Islet precursor cell (in vitro differentiated cells): ENCODE results near the gene MORN4.
A peak's percentile ranks its signal among the peaks of the same experiment; 100 is the strongest.
"Not testable (repeated sequence)": the region's sequence is repeated elsewhere in the genome, so short reads cannot be mapped to it uniquely, and the experiment has no call there.

Source experiments
- DNase-seq: peaks from one replicate; pipeline ENCODE4 v3.0.0-alpha.2; 2018

MORN4 gene

DNA sequence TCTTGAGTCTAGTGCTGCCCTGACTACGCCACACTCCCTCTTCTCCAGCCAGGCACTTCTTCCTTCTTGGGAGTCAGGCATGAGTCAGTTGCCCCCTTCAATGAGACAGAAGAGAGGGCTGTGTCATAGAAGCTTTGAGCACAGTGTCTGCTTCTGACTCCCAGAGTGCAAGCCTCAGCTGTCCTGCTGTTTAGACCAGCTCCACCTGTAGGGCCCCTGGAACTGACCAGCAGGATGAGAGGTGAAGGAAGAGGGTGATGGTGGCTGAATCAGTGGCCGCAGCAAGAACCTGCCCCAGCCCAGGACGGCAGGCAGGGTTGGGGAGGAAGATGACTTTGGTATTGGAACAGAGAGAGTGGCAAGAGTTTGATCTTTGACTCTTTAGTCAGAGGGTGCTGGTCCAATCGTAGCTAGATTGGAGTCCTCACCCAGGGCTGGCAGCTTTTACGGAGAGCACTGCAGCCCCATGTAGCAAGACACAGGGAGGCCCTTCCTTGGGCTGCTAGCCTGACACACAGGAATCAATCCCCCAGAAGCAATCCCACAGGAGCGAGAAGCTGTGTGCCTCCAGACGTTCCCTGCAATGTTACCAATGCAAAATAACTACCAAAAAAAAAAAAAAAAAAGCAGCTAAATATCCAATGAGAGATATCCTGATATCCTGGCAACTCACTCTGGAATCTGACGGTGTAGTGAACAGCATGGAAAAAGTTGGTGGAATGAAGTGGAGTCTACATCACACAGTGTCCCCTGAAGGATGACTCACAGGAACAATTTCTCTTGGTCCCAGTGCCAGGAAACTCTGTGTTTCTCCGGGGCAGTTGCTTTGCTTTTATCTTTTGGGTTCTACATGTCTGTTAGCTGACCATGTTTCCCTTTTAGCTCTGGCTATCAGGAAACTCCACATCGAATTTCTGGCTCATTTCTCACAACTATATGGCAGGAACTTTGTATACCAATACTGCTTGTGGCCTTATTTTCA, 36.9 kb downstream of the MORN4 start:
- DNase-seq, result peak; percentile 84

DNA sequence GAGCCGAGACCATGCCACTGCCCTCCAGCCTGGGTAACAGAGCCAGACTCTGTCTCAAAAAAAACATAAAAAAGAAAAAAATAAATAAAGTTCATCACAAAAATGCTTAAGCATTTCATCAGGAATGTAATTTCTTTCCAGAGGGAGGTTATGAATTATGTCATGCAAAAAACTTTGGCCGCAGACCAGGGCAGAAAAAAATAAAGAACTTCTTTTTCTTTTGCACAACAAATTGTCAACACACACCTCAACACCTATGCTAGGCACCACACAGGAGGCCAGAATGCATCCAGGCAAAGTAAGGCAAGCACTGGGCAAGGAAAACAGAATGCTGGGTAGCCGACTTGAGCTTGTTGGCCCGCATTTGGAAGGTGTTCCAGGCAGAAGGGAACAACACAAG, 39.9 kb downstream of the MORN4 start:
- DNase-seq, result no peak

DNA sequence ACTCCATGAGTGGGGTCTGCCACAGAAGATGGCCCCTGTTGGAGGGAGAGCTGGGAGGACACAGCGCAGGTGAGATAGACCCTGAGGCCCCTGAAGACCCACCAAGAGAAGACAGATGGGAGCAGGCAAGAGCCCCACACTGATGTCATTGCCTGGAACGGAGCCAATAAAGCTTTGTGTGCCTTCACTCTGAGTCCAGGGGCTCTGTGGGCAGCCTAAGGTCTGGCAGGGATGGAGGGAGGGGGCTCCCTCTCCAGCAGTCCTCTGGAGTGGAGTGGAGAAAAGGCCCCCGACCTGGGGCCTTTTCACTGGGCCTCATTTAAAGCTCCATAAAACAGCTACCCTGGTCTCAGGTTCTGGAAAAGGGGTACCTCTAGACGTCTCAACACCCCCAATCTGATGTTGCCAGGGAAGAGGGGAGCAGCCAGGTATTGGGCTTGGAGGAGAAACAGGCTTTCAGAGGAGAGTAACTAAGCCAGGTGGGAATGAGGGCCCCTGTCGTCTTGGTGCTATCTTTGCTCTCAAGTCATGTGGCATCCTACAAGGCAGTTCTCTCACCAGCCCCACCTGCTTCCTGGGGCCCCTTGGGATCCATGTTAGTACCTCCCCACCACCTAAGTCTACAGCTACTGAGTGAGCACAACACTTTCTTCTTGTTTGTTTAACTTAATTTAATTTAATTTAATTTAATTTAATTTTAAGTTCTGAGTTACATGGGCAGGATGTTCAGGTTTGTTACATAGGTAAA, 42.4 kb downstream of the MORN4 start:
- no peak for DNase-seq

DNA sequence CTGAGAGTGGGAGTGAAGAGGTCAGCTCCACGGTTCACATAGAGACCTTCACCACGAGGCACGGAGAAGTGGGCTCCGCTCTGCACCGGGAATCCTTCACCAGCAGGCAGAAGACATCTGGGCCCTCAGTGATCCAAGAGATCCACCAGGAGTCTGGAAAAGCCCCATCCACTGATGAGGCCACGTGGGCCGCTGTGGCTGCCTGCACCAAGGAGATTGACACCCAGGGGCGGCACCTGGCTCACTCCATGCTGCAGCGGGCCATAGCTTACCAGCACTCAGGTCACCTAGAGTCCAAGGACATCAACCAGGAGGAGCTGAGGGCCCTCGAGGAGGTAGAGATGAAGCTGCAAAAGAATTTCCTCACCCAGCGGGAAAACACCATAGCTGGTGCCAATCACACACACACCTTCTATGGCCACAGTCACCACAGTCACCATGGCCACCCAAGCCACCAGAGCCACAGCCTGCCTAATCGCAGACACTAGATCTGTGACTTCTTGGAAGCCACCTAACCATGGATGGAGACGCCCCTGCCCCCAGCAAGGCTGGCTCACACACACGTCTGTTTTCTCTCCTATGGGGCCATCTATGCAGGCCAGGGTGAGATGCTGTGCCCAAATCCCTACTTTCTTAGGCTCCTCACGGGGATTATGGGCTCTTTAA, 43.1 kb downstream of the MORN4 start:
- no peak for DNase-seq

DNA sequence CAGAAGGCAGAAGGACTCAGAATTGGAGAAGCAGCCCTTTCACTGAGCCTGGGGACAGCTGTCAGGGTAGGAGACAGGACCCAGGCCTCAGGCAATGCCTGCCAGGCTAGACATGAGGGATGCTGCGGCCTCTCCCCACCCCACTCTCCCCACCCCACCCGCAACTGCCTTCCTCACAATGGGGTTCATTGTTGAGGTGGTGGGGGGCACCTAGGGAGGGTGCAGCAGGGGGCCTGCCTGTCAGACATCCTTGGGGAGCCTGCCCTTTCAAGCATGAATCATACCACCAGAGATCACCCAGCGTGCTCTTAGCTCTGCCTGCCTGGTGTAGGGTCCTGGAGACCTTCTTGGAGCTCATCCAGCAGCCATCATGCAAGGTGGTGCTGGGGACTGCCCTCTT, 43.8 kb downstream of the MORN4 start, which contains the start of gene C10orf62:
TSS of gene C10orf62 (plus strand) at position 243 of the 400 bp plus-strand sequence. CDS start 177 bp downstream, outside the sequence.
- no peak for DNase-seq

DNA sequence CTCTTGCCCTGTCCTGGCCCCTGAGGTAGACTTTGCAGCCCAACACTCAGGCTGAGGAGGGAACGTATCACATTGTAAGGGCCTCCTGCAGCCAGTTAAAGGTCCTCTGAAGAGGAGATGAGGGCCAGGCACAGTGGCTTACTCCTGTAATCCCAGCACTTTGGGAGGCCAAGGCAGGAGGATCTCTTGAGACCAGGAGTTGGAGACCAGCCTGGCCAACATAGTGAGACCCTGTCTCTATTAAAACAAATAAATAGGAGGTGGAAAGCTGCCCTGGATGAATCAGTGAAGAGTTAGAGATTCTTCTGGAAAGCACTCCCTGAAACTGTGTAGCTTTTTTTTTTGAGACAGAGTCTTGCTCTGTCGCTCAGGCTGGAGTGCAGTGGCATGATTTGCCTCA, 46.1 kb downstream of the MORN4 start:
- no peak for DNase-seq

DNA sequence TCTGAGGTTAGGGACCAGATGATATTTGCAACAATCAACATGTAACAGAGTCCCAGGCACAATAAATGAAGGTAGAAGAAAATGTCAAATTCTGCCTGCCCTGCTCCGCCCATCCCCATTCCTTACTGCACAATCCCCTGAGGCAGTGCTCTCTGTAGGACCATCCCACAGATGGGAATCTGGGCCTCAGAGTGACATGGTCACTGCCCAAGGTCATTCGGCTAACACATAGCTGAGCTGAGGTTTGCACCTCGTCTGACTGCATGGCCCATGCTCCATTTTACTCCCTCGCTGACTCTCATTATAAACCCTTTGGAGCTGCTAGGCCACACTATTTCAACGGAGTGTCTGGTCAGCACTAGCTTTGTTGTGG, 47.9 kb downstream of the MORN4 start:
- DNase-seq, result peak; percentile 61

DNA sequence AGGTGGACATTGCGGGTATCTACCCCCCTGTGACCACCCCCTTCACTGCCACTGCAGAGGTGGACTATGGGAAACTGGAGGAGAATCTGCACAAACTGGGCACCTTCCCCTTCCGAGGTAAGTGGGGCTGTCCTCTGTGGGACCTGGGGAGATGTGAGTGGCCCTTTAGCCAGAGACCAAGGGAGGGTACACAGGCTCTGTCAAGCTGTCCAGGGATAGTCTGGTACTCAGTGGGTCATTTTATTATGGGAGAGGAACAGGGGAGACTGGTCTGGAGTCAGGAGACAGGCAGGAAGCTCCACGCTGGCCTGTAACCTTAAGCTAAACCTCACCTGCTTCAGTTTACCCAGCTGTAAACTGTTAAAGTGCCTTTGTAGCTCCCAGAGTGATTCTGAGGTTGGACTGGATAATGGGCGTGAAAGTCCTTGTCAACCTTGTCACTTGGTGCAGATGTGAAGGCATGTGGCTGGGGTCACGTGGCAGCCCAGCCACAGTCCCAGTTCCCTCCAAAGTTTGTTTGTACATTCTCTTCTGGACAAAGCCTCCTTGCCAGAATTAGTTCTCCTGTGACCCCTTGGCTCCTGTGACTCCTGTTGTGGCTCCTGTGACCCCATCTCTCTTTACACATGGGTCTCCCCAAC, 48.4 kb downstream of the MORN4 start:
- DNase-seq, result no peak

DNA sequence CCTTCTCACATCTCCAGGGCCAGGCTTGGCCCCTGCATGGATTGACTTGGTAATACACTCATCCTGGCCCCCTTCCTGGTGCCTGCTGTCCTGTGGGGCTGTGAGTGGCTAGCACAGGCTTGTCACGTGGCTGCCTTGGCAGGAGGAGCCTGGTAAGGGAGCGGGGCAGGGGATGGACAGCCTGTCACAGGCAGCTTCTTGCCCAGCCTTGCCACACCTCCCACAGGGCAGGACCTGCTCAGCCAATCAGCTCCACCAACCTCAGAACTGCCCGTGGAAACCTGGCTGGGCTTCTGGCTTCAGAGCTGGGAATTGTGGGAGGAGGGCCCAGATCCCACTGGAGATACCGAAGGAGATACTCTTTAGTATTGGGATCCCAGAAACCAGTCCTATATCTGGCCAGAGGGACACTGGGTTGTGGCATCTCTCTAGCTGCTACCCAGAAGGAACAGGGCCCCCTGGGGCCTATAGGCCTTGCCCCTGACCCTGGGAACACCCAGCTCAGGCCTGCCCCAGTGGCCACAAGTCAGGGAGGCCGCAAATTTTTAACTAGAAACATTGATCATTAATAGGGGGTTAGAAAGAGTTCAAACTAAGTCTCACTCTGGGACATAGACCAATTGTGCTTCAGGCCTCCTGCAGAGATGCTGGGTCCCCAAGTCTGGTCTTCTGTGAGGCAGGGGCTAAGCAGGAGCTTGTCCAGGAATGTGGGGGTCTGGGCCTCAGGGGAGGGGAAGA, 49.1 kb downstream of the MORN4 start, which contains the start of gene HOGA1:
TSS of gene HOGA1 (plus strand) at position 330 of the 738 bp plus-strand sequence. CDS start at position 645, 315 bp downstream.
- DNase-seq, result peak; percentile 85

DNA sequence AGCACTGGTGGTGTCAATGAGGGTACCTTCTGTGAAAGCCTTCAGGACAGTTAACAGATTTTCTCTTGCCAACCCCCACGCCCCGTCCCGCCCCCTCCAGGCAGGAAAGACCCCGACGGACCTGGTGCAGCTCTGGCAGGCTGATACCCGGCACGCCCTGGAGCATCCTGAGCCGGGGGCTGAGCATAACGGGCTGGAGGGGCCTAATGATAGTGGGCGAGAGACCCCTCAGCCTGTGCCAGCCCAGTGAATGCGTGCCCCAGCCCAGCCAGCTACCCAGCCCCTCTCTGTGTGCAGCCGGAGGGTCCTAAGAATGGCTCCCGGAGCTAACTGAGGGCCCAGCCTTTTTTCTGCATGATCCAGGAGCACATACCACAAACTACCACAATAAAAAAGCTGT, 49.8 kb downstream of the MORN4 start:
- DNase-seq, result no peak

DNA sequence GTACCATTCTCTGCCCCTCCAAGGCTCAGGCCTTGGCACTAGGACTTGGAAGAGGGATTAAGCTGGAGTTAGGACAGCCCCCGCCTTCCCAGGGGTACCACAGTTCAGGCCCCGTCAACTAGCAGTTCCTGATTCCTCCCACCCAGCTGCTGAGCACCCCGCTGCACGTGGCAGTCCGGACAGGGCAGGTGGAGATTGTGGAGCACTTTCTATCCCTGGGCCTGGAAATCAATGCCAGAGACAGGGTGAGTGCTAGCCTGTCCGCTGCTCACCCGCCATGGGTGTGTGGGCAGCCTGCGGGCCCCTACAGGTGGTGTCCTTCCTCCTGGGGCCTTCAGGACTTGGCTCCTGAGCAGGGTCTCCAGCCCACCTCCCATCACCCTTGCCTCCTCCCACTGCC, 51.1 kb downstream of the MORN4 start:
- DNase-seq, result no peak

DNA sequence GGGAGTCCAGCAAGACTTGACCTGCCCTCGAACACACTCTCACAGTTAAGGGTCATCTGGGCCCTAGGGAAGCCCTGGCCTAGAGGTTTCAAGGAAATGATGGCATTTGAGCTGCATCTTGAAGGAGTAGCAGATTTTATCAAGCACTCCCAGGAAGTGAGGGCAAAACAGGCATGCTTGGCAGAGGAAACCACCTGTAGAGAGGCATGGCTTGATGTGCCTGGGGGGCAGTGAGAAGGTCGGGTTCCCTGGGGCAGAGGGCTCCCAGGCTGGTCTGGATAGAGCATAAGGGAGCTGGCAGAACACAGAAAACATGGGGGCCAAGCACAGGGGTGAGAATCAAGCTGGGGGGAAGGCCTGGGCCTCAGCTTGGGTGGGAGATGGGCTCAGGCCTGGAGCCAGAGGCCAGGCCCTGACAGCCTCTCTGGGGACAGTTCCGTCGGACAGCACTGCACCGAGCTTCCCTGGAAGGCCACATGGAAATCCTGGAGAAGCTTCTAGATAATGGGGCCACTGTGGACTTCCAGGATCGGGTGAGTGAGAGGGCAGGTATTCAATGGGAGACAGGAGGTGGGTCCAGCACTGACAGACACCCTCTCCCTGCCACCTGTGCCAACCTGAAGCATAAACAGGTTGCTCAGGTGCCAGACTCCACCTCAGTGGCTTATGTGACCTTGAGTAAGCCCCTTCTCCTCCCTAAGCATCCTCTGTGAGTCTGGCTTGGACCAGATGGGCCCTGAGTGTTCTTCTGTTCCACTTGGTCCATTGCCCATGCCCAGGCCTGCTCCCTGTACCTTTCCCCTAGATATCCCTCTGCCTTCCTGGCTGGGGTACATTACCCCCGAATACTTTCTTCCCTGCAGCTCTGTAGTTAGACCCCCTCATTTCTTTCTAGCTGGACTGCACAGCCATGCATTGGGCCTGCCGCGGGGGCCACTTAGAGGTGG, 52.6 kb downstream of the MORN4 start:
- no peak for DNase-seq

DNA sequence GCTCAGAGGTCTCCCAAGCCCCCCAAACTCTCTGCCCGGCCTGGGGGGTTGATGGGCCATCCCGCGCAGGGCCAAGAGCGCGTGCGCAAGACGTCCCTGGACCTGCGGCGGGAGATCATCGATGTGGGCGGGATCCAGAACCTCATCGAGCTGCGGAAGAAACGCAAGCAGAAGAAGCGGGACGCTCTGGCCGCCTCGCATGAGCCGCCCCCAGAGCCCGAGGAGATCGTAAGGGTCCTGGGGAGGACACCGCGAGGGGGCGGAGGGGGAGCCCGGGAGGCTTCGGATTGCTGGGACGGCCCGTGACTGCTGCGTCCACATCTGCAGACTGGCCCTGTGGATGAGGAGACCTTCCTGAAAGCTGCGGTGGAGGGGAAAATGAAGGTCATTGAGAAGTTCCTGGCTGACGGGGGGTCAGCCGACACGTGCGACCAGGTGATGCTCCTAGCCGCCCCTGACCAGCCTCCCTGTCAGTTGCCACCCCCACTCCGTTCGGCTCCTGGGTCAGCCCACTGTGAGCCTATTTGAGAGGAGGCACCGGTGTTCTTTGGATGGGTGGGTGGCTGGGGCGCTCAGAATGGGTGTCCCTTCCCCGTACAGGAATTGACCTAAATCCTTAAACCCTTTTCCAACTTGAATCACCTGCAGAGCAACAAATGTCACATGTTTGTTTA, 55.0 kb downstream of the MORN4 start:
- no peak for DNase-seq

DNA sequence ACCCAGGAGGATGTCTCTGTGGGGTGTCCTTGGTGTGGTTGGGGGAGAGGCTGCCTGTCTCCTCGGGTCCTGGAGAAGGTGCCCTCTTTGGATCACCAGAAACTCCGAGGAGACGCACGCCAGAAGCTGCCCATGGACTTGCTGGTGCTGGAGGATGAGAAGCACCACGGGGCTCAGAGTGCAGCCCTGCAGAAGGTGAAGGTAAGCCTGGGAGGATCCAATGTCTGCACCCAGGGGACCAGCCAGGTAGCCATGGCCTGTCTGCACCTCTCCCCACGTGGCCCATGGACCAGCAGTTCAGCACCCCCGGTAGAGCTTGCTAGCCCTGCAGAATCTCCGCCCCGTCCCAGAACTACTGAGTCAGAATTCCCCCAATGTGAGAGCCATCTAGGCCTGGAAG, 55.6 kb downstream of the MORN4 start:
- no peak for DNase-seq

DNA sequence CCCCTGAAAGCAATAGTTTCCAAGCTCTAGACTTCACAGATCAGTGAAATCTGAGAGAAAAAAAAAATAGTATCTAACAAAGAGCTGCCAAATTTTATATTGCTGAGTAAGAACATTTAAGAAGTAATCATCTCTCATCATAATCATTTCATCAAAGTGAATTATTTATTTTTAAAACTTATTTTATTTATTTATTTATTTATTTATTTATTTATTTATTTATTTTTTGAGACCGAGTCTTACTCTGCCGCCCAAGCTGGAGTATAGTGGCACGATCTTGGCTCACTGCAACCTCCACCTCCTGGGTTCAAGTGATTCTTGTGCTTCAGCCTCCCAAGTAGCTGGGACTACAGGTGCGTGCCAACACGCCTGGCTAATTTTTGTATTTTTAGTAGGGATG, 56.8 kb downstream of the MORN4 start:
- DNase-seq, result not testable (repeated sequence)

DNA sequence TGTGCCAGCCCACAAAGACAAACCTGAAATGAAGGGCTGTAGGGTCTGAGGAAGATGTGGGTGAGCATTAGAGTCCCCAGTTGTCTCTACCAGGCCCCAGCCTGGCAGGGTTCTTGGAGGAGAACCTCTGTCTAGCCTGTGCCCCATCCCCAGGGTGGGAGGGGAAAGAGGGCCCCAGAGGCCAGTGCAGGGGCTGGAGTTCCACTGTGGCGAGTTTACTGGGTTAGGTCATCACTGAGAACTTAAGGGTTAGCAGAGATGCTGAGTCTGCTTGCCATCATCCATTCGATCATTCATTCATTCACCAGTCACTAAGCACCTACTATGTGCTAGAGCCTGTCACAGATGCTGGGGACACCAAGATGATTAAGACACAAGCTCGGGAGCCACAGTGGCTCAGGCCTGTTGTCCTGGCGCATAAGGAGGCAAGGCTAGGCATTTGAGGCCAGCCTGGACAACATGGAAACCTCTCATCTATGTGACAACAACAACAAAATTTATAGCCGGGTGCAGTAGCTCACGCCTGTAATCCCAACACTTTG, 58.1 kb downstream of the MORN4 start:
- DNase-seq, result peak; percentile 81

DNA sequence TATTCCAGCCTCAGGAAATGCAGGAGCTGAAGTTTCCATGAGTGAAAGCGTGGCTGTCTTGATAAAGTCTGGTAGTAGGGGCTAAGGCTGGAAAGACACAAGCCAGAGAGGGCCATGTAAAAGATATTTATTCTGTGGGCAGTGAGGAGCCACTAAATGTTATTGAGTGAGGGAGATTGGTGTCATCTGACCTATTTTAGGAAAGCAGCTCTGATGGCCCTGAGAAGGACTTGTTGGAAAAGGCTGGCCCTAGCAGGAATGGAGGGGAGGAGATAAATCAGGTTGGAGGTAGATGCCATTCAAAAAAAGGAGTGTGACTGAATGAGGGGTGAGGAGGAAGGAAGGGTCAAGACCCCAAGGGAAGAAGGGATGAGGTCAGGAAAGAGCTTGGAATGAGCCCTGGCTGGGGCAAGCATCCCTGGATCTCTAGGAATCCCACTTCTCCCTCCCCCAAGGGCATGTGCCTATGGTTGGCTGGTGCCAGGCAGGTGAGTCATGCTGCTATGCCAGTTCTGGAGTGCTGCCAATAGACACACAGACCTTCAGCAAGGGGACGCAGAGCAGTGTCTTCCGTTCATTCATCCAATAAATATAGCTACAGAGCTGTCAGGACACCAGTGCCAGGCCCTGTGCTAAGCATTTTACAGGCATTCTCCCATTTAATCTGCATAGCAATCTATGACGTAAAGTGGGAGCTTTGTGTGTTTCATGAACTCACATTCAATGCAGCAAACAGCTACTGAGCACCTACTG, 58.8 kb downstream of the MORN4 start:
- DNase-seq, result peak; percentile 97

DNA sequence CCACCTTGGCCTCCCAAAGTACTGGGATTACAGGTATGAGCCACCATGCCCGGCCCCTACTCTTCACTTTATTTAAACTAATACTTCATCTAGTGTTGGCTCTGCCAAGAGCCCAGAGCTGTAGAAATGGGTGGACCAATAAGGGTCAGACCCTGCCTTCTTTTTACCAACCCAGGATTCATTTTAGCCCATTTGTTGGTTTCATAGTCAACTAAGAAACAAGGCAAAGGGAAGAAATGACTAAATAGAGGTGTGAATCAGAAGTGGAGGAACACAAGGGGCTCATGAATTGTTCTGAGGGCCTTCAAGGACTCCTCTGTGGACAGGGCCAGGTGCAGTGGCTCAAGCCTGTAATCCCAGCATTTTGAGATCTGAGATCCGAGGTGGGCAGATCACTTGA, 59.6 kb downstream of the MORN4 start:
- DNase-seq, result no peak

DNA sequence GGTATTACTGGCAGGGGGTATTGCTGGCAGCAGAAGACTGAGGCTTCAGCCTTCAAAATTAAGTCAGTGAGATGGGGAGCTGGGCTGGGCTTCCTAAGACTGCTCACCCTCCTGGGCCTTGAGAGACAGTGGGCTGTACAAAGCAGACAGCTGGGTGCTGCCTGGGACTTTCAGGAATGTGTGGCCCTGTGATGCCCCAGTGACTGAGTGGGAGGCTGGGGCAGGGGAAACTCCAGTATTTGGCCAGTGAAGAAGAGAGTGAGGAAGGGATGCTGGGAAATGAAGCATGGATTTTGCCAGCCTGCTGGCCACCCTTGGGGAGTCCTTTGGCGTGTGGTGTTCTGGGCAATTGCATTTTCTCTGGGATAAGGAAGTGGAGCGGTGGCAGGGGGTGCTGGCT, 60.3 kb downstream of the MORN4 start:
- DNase-seq, result no peak
